GM21360 (cell line): ENCODE results near the gene EIF2S3.
A peak's percentile ranks its signal among the peaks of the same experiment; 100 is the strongest.
"Not testable (repeated sequence)": the region's sequence is repeated elsewhere in the genome, so short reads cannot be mapped to it uniquely, and the experiment has no call there.

Experiments used
- ATAC-seq: cut with Tn5 transposase; IDR thresholded peaks from one replicate; pipeline ENCODE4 v1.9.1; 2021; ENCODE audit warnings: mild to moderate bottlenecking, moderate library complexity; ENCODE audit not compliant: unreplicated experiment

Gene EIF2S3

DNA sequence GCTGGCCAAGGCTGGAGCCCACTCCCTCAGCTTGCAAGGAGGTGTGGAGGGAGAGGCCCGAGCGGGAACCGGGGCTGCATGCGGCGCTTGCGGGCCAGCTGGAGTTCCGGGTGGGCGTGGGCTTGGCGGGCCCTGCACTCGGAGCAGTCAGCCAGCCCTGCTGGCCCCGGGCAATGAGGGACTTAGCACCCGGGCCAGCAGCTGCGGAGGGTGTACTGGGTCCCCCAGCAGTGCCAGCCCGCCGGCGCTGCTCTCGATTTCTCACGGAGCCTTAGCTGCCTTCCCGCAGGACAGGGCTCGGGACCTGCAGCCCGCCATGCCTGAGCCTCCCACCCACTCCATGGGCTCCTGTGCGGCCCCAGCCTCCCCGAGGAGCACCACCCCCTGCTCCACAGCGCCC lies 5.1 kb upstream of the EIF2S3 start:
- not testable (repeated sequence) for ATAC-seq

DNA sequence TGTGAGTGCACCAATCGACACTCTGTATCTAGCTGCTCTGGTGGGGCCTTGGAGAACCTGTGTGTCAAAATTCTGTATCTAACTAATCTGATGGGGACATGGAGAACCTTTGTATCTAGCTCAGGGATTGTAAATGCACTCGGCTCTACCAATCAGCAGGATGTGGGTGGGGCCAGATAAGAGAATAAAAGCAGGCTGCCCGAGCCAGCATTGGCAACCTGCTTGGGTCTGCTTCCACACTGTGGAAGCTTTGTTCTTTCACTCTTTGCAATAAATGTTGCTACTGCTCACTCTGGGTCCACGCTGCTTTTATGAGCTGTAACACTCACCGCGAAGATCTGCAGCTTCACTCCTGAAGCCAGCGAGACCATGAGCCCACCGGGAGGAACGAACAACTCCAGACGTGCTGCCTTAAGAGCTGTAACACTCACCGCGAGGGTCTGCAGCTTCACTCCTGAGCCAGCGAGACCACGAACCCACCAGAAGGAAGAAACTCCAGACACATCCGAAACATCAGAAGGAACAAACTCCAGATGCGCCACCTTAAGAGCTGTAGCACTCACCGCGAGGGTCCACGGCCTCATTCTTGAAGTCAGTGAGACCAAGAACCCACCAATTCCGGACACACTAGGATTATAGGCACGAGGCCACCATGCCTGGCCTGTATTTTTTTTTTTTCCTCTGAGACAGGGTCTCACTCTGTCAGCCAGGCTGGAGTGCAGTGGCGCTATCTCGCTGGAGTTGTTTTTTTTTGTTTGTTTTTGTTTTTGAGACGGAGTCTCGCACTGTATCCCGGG lies 4.0 kb upstream of the EIF2S3 start:
- not testable (repeated sequence) for ATAC-seq

DNA sequence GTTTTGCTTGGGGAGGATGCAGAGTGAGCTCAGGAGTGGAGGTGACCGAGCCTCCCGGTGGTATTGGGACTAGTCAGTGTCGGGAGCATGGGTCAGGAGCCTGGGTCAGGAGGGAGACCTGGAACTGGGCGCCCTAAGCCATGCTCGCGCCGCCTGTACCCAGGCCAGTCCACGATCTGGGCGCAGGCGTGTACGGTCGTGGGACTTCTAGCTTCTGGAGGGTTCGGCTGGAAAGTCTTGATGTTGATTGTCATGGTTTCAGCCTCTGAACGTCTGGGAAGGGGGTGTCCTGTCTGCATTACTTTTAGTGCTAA lies 244 bp downstream of the EIF2S3 start:
- peak; percentile 12 for ATAC-seq

DNA sequence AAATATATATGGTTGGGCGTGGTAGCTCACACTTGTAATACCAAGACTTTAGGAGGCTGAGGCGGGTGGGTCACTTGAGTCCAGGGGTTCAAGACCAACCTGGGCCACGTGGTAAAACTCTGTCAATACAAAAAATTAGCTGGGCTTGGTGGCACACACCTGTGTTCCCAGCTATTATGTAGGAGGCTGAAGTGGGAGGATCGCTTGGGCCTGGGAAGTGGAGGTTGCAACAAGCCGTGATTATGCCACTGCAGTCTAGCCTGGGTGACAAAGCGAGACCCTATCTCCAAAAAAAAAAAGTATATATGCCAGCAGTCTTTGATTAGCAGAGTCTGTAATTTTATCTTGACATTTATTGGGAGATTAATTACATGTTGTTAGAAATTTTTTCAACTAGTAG lies 8.7 kb downstream of the EIF2S3 start:
- ATAC-seq, result no peak

DNA sequence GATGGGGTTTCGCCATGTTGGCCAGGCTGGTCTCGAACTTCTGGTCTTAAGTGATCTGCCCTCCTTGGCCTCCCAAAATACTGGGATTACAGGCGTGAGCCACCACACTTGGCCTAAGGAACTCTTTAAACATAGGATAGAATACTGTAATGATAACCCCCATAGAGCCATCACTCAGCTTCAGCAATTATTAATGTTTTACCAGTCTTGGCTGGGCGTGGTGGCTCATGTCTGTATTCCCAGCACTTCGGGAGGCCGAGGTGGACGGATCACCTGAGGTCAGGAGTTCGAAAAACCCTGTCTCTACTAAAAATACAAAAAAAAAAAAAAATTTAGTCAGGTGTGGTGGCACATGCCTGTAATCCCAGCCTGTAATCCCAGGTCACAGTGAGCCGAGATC lies 15.1 kb downstream of the EIF2S3 start:
- ATAC-seq, result no peak

DNA sequence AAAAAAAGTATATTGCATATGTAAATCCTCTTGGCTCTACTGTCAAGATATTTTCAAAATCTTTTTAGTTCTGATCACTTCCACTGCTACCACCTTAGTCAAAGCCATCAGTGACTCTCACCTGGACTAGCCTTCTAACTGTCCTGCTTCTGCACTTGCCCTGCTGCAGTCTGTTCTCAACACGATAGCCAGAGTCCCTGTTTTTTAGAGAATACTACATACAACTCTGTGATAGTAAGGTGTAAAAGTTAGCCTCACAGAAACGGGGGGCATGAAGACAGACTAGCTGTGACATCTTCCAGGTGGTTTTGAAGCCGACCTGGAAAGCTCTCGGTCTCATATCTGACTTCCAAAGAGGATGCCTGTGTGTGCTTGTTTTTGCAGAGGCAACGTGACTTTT lies 24.7 kb downstream of the EIF2S3 start:
- ATAC-seq, result no peak

DNA sequence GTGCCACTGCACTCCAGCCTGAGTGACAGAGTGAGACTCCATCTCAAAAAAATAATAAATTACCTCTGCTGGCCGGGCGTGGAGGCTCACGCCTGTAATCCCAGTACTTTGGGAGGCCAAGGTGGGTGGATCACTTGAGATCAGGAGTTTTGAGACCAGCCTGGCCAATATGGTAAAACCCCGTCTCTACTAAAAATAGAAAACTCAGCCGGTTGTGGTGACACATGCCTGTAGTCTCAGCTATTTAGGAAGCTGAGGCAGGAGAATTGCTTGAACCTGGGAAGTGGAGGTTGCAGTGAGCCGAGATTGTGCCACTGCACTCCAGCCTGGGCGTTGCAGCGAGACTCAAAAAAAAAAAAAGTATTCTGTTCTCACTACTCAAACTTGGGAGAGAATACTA lies 25.5 kb downstream of the EIF2S3 start:
- peak; percentile 7 for ATAC-seq

DNA sequence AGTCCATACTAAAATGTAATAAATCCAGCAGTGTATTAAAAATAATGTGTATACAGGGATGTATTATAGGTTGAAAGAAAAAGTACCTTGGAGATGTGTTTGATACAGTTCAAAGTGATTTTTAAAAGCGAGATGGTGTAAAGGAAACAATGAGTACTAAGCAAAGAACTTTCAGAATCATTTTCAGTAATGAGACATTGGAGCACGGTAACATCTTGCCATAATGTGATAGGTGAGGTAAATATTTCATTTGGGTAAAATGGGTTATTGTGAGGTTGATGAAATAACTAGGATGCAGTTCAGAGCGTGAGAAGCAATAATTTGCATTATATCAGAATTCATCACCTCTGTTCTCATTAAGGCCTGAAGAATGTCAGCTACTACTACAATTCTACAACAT lies 25.9 kb downstream of the EIF2S3 start:
- ATAC-seq, result peak; percentile 53

DNA sequence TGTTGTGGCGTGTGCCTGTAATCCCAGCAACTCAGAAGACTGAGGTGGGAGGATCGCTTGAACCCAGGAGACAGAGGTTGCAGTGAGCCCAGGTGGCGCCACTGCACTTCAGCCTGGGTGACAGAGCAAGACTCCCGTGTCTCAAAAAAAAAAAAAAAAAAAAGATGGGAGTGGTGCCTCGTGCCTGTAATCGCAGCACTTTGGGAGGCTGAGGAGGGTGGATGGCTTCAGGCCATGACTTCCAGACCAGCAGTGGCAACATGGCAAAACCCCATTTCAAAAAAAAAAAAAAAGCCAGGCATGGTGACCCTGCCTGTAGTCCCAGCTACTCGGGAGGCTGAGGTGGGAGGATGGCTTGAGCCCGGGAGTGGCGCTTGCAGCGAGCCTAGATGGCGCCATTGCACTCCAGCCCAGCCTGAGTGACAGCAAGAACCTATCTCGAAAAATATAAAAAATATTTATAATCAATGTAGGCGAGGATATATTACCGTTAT lies 27.0 kb downstream of the EIF2S3 start:
- ATAC-seq, result peak; percentile 58

DNA sequence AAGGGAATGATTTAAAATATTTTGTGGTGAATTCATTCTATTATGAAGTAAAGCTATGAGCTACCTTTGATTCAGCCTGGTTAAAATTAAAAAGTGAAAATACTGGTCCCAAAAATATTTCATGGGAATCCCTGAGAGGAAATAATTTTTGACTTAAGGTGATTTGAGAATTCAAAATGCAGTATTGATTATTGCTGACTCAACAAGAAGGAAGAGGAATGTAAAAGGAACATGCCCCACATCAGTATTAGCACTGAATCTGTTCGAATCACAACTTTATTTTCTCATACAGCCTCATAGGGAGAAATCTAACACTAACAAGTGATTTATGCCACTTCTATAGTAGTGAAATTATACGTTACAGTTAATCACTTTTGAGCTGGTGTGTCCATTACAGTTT lies 27.7 kb downstream of the EIF2S3 start:
- no peak for ATAC-seq

DNA sequence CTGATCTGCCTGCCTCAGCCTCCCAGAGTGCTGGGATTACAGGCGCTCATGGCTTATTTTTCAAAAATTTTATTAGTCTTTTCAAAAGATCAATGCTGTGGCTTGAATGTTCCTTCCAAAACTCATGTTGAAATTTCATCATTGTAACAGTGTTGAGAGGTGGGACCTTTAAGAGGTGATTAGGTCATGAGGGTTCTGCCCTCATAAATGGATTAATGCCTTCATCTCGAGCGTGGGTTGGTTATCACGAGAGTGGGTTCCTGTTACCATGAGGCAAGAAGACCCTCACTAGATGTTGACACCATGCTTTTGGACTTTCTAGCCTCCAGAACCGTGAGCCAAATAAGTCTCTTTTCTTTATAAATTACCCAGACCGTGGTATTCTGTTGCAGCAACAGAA lies 30.3 kb downstream of the EIF2S3 start:
- no peak for ATAC-seq

DNA sequence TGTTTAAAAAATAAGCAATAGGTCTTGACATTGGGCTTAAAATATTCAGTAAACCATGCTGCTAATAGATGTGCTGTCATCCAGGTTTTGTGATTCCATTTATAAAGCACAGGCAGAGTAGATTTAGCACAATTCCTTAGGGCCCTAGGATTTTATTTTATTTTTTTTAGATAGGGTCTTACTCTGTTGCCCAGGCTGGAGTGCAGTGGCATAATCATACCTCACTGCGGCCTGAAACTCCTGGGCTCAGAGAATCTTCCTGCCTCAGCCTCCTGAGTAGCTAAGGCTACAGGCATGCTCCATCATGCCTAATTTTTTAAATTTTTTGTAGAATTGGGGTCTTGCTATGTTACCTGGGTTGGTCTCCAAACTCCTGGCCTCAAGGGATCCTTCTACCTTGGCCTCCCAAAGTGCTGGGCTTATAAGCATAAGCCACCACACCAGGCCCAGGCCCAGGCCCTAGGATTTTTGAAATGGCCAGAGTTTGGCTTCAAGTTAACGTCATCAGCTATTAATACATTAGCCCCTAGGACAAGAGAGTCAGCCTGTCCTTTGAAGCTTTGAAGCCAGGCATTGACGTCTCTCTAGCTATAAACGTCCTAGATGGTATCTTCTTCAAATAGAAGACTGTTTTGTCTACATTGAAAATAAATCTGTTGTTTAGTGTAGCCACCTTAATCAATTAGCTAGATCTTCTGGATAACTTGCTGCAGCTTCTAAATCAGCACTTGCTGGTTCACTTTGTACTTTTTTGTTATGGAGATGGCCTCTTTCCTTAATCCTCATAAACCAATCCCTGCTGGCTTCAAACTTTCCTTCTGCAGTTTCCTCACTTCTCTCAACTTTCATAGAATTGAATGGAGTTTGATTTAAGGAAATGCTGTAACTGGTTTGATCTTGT lies 35.8 kb downstream of the EIF2S3 start:
- ATAC-seq, result no peak

DNA sequence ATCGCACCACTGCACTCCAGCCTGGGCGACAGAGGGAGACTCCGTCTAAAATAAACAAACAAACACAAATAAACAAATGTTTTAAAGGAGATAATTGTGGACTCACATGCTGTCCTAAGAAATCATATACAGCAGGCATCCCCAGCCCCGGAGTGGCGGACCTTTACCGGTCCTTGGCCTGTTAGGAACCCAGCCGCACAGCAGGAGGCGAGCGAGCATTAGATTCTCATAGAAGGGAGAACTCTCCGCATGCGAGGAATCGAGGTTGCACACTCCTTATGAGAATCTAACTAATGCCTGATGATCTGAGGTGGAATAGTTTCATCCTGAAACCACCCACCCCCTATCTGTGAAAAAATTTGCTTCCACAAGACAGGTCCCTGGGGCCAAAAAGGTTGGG lies 39.0 kb downstream of the EIF2S3 start:
- no peak for ATAC-seq

DNA sequence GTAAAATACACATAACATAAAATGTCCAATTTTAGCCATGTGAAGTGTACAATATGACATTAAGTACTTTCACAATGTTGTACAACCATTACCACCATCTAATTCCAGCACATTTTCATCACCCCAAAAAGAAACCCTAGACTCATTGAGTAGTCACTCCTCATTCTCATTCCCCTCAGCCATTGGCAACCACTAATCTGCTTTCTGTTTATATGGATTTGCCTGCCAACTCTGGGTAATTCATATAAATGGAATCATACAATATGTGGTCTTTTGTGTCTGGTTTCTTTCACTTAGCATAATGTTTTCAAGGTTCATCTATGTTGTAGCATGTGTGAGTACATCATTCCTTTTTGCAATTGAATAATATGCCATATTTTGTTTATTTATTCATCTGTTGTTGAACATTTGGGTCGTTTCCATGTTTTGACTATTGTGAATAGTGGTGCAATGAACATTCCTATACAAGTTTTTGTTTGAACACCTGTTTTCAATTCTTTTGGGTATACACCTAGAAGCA lies 43.0 kb downstream of the EIF2S3 start:
- no peak for ATAC-seq

DNA sequence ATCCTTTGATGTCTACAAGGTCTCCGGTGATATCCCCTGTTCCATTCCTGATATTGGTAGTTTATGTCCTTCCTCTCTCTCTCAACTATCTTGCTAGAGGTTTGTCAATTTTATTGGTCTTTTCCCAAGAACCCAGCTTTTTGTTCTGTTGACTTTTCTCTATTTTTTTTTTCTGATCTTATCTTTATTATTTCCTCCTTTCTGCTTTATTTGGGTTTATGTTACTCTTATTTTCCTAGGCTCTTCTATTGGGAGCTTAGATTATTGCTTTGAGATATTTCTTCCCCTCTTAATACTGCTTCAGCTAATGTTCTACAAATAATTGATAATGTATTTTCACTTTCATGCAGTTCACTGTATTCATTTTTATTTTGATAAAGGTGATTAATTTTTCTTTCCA lies 44.2 kb downstream of the EIF2S3 start:
- ATAC-seq, result no peak

DNA sequence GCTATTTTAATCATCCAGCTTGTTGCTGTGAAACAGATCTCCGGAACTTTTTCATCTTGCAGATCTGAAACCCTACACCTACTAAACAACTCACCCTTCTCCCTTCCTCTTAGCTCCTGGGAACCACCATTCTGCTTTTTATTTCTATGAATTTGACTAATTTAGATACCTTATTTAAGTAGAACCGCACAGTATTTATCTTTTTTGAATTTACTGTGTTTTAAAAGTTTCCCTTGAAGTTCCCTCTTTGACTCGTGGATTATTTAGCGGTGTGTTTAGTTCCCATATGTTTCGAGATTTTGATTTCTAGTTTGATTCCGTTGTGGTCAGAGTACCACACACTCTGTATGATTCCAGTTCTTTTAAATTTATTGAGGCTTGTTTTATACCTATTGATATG lies 44.6 kb downstream of the EIF2S3 start:
- ATAC-seq, result no peak

DNA sequence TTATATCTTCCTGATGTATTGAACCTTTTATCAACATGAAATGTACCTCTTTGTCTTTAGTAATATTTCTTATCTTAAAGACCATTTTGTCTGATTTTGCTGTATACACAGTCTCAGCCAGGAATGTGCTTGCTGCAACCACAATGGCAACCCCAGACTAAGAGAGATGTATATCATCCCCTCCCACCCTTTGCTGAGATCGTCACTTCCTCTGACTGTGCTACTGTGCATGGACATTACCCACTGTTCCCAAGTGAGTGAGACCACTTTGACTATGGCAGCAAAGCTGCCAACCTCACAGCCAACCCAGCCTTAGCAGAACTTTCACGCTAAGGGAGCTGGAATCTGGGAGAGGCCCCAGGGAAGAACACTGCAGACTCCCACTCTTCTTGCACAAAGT lies 46.0 kb downstream of the EIF2S3 start:
- ATAC-seq, result no peak

DNA sequence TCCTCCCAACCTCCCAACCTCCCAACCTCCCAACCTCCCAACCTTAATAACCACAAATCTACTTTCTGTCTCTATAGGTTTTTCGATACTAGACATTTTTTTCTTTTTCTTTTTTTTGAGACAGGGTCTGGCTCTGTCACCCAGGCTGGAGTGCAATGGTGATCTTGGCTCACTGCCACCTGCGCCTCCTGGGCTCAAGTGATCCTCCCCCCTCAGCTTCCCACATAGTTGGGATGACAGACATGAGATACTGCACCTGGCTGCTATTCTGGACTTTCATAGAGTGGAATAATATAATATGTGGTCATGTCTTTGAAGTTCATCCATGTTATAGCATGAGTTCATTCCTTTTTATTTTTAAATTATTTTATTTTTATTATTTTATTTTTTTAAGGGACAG lies 55.3 kb downstream of the EIF2S3 start:
- ATAC-seq, result no peak

DNA sequence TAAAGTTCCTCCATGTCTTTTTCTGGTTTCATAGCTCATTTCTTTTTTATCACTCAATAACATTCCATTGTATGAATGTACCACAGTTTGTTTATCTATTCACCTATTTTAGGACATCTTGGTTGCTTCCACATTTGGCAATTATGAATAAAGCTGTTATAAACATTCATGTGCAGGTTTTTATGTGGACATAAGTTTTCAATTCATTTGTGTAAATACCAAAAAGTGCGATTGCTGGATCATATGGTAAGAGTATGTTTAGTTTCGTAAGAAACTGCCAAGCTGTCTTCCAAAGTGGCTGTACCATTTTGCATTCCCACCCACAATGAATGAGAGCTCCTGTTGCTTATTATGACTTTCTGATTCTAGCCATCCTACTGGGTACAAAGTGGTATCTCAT lies 58.4 kb downstream of the EIF2S3 start:
- no peak for ATAC-seq

DNA sequence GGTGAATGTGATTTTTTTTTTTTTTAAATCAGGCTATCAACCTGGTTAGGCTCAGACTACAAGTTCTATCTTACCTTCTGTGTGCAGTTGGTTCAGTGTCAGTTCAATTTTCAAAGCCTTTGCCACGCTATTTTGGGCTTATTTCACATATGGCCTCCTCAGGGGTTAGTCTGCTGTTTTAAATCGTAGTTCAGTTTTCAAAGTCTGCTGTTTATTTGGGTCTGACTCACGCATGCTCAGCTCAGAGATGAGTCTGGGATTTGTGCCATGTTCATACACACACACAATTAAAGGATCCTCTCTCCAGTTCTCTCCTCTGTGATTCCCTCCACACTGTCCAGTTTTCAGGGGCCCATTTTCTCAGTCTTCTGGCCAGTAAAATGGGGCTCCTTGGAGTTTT lies 62.5 kb downstream of the EIF2S3 start:
- no peak for ATAC-seq

DNA sequence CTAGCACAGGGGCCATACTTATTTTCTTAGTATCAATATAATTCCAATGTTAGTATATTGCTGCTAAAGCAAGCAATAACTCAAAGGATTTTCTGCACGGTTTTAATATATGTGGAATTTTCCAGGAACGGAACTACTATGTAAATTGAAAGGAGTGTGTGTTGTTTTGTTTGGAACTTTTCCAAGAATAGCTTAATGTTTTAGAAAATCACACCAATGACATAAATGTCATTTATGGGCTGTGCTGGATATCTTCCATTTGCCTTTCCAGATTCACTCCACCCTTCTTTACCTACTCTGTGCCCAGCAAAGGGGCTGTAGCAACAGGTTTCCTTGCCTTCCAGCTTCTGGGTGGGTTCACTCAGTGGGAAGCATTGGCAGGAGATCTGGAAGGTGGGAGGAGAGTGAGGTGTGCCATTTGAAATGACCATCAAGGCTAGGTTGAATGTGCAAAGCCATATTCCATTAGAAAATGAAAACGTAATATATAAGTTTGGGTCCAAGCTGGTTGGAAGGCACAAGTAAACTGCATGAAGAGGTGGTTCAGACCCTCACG lies 69.6 kb downstream of the EIF2S3 start:
- no peak for ATAC-seq
